Effector CD8-positive, alpha-beta T cell (primary cell): Measurements from ENCODE around the gene S100A3.
"Not testable (repeated sequence)": the region's sequence is repeated elsewhere in the genome, so short reads cannot be mapped to it uniquely, and the experiment has no call there.

Source experiments
- DNase-seq: peaks from one replicate; lab custom pipeline; 2025; lab: John Stamatoyannopoulos, UW

Gene S100A3

DNA sequence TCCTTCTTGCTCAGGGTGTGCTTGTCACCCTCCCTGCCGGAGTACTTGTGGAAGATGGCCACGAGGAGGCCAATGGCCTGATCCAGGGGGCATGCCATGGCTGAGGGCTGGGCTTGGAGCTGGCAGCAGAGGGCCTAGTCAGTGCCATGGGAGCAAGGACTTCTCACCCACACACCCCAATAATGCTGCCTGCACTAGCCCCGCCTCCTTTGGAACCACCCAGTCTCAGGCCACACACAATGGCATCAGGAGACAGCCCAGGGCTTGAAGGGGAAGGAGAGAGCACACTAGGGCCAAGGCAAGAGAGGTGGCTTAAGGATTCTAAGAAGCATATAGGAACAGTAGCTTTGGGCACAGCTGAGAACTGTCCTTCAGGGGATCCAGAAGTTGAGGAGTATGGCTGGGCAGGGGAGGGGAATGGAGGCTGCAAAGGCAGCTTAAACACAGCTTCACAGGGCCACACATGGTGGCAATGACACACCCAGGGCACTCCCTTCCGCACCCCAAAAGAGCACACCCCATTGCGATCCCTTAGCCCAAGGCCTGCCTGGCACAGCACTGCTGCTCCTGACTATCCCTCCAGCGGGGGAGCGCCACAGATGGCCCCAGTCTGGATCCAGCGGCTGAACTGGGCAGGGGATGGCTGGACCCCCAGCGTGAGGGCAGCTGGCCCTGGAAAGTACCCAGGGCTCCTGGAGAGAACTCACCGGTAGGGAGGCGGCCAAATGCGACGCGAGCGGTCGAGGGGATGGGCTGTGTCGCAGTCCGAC, 13.6 kb downstream of the S100A3 start, which contains the start of gene S100A6:
TSS of gene S100A6 (minus strand) at position 750 of the 770 bp plus-strand sequence. CDS start at position 98, 652 bp downstream.
- no peak for DNase-seq

DNA sequence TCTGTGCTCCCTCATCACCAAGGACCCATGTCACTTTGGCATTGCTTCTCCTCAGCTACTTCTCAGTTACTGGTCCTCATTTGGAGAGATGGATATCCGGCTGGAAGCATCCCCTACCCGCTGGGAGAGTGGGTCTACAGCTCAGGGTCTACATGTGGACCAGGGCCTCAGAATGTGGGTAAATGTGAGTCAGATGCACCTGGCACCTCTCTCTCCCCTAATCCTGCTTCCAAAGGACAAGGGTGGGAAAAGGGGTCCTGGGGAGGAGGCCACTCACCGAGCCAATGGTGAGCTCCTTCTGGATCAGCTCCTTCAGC, 14.2 kb downstream of the S100A3 start:
- DNase-seq: no peak

DNA sequence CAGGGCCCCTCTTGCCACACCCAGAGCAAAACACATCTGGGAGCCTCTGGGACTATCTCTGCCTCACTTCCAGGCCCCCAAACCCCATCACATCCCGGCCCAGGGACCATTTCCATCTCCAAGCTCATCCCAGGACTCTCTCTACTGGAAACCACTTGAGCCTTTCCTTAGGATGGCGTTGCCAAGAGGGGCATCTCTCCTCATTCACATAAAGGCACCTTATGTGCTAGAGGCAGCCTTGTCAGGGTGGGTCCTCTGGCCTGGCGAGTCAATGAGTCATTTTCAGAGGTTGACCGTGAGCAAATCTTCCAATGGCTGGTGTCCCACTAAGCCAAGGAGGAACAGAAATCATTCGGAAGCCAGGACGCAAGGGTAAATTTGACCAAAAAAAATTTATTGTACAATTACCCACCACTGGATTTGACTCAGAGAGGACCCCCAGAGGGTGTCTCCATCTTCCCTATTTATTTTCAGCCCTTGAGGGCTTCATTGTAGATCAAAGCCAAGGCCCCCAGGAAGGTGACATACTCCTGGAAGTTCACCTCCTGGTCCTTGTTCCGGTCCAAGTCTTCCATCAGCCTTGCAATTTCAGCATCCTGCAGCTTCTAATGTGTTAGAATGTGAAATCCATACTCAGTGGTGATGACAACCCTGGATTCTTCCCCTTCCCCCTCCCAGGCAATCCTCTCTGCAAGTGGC, 14.7 kb downstream of the S100A3 start:
- no peak for DNase-seq

DNA sequence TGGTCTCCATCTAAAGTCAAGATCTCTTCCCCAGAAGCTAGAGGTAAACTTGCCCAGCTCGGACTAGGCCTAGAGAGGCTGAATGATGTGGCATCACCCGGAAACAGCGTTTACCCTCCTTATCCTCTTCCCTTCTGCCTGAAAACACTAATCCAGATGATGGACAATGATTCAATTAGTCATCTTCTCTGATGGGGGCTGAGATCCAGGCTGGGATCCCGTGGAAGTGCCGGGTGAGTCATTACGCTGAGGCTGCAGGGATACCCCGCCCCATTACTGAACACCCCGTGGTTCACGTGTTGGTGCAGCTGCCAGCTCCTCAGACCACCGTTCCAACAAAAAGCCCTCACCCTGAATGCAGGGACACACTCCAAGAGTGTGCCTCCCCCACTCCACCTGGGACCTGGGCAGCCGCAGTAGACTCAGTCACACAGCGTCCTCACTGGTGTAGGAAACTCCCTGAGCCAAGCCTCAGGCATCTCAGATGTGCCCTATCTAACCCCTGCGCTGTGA, 15.3 kb downstream of the S100A3 start:
- no peak for DNase-seq

DNA sequence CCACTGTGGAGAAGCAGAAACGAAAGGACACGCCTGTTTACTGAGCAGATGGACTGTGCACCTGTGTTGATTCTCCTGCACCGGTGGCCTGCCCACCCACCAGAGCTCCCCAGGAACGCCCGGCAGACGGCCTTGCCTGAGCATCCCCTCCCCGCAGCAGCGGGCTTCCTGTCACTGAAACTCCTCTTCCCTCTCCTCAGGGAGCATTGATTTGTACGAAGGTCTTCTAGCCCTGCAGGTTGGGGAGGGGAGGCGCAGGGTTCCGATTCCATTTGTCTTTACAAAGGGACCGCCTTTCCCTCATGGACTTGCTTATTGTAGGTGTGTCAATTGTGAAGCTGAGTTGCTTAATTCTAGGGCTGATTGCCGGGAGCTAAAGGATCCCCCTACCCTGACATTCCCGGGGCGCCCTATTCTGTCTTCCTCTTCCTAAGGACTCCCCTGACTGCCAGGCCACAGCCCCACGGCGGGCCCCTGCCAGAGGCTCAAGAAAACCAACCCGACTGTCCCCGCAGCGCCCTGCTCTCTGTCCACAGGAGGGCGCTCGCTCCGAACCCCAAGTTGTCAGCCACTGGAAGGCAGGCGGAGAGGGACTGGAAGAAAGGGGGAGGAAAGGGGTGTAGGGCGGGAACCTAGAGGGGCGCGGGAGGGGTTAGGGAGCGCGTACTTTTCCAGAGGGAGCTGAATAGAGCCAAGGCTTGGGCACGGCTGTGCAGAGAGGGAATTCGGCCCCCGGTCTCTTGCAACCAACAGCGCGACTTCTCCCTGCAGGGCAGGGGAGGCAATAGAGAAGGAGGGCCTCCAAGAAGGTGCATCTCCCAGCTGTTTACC, 16.1 kb downstream of the S100A3 start:
- peak; percentile 66 for DNase-seq

DNA sequence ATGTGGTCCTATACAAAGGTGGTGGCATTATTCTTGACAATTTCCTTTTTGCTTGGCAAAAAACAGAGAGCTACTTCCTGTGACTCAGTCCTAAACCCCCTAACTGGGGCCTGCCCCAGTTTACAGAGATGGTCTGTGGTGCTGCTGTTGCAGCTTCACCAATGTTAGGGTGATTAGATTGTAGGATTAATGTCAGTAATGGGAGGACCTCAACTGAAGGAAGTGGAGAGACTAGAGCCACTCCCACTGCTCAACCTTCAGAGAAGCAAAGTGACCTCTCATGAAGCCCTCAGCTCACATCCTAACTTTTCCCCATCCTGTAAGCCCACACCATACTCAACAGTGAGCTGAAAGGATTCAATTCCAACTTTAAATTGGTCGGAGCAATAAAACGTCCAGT, 16.9 kb downstream of the S100A3 start:
- no peak for DNase-seq

DNA sequence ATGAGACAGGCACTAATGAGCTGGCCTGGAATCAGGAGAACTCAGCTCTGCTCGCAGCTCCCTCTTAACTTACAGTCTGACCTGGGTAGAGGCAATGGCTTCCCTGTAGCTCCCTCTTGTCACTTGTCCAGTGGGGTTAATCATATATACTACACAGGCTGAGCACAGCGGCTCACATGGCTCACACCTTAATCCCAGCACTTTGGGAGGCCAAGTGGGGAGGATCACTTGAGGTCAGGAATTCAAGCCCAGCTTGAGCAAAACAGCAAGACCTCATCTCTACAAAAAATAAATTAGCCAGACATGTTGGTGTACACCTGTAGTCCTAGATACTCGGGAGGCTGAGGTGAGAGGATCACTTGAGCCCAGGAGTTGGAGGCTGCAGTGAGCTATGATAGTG, 17.4 kb downstream of the S100A3 start:
- DNase-seq: no peak

DNA sequence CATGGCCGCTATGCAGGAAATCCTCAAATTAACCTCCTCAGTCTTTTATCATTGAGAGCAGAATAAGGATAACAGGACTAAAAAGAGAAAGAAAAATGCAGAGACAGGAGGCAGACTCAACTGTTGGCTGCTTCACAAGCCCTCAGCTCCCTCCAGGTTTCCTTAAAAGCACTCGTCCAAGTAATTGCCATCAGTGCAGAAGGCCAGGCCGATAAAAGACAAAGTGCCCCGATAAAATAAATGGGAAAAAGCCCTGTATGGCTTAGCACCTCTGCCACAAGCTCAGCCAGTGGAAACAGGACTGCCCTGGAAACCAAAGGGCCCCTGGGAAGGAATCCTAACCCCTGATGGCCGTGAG, 21.4 kb downstream of the S100A3 start:
- DNase-seq: no peak

DNA sequence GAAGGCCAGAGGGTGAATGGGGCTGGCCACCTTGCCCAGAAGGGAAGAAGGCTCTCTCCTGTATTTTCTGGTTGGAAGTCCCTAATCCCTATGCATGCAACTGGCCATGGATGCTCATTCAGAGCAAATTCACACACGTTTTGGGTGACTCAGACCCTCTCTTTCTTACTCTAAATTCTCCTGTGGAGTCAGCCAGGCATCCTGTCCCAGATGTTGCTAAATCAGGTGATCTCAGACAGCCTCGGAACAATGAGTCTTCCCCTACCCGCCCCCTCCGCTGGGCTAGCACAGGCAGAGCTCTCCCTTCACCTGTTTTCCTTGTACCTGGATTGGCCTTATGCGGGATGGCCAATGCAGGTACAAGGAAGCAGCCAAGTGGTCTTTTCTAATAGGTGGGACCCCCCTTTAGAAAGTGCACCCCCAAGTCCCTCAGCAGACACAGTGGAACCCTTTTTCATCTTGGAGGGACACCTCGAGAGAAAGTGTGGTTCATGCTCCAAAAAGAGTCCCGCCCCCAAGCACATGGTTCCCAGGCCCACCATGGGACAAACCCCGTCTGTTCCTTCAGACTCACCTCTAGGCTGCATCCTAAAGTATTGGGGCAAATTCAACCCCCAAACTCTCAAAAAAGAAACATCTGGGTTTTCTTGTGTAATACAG, 21.9 kb downstream of the S100A3 start:
- DNase-seq: no peak

DNA sequence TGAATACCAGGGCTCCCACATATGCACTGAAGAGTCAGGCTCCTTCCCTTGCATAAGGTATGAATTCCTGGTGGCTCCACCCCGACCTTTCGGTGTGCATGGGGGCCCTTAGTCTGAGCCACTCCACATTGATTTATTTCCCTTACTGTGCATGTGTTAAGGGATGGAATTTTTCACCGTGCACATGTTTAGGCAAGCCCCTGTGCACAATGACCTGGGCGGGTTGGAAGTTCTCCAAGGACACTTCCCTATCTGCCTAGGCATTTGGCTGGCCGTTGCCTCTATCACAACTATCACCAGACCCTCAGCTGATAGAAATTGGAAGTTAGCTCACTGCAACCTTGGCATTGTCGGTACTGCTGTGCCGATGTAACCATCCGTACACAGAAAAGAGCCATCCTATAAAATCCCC, 22.9 kb downstream of the S100A3 start:
- DNase-seq: no peak

DNA sequence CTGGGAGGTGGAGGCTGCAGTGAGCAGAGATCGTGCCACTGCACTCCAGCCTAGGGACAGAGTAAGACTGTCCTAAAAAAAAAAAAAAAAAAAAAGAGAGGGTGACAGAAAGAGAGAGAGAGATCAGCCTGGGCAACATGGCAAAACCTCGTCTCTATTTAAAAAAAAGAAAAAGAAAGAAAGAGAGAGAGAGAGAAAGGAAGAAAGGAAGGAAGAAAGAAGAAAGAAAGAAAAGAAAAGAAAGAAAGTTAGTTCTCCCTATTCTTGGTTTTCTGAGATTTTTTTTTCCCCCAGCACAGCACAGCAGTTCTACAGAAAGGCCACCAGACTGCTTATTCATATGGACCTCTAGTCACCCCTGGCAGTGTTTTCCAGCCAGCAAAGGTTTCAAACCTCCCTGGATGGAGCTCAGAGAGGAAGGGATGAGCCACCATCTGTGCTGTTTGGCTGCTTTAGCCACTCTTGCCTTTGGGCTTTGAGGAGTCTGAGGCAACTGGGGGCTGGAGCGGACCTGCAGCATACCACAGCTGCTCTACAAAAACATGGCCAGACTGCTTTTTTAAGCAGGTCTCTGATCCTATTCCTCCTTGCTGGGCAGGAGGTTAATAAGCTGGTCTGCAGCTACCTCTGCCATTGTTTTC, 23.9 kb downstream of the S100A3 start:
- DNase-seq: no peak

DNA sequence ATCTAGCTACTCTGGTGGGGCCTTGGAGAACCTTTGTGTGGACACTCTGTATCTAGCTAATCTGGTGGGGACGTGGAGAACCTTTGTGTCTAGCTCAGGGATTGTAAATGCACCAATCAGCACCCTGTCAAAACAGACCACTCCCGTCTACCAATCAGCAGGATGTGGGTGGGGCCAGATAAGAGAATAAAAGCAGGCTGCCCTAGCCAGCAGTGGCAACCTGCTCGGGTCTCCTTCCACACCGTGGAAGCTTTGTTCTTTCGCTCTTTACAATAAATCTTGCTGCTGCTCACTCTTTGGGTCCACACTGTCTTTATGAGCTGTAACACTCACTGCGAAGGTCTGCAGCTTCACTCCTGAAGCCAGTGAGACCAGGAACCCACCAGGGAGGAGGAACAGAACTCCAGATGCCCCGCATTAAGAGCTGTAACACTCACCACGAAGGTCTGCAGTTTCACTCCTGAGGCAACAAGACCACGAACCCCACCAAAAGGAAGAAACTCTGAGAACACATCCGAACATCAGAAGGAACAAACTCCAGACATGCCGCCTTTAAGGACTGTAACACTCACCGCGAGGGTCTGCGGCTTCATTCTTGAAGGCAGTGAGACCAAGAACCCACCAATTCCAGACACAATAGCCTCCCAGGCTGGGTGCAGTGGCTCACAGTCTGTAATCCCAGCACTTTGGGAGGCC, 26.6 kb downstream of the S100A3 start:
- not testable (repeated sequence) for DNase-seq

DNA sequence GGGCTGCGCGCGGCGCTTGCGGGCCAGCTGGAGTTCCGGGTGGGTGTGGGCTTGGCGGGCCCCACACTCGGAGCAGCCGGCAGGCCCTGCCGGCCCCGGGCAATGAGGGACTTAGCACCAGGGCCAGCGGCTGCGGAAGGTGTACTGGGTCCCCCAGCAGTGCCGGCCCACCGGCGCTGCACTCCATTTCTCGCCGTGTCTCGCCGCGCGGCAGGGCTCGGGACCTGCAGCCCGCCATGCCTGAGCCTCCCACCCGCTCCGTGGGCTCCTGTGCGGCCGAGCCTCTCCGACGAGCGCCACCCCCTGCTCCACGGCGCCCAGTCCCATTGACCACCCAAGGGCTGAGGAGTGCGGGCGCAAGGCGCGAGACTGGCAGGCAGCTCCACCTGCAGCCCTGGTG, 27.2 kb downstream of the S100A3 start:
- not testable (repeated sequence) for DNase-seq

DNA sequence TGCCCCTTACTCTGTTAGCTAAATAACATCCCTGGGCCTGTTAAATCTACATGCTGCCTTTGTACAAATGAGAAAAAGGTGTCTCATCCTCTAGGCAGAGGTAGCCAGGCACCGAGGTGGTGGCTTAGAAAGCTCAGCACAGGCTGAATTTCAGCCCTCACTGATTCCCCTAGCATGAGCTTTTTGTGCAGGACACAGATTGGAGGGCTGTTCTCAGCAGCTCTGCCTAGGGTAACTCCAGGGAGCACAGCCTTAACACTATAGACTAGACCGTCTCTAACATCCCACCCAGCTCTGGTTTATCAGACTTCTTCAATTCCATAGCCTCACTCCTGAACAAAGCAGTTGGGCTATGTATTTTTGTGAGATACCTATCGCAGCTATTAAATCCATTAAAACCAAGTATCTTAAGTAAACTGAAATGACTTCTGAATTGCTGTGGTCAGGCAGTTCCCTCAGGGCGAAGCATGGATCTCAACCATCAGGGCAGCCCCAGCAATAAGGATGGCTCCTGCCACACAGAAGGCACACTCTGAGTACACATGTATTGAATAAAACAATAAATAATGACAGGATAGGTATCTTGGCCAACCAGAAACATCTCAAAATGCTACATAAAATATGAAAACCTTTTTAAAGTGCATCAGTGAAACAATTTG, 28.1 kb downstream of the S100A3 start:
- no peak for DNase-seq

DNA sequence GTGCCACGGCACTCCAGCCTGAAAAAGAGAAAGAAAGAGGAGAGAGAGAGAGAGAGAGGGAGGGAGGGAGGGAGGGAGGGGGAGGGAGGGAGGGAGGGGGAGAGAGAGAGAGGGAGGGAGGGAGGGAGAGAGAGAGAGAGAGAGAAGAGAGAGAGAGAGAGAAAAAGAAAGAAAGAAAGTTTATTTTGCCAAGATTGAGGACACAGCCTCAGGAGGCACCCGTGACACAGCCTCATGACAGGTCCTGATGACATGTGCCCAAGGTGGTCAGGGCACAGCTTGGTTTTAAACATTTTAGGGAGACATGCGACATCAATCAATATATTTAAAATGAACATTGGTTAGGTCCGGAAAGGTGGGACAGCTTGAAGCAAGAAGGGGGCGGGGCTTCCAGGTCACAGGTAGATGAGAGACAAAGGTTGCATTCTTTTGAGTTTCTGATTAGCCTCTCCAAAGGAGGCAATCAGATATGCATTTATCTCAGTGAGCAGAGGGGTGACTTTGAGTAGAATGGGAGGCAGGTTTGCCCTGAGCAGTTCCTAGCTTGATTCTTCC, 28.8 kb downstream of the S100A3 start:
- DNase-seq: not testable (repeated sequence)

DNA sequence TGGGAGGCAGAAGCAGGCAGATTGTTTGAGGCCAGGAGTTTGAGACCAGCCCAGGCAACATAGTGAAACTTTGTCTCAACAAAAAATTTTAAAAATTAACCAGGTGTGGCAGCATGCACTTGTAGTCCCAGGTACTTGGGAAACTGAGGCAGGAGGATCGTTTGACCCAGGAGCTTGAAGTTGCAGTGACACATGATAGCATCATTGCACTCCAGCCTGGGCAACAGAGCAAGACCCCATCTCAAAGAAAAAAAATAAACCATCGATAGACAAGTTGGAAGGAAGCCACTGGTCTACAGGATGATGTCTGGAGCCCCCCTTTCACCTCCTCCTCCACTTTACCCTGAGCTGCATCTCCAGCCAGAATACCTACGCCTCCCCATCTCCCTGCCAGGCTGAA, 29.8 kb downstream of the S100A3 start:
- no peak for DNase-seq

DNA sequence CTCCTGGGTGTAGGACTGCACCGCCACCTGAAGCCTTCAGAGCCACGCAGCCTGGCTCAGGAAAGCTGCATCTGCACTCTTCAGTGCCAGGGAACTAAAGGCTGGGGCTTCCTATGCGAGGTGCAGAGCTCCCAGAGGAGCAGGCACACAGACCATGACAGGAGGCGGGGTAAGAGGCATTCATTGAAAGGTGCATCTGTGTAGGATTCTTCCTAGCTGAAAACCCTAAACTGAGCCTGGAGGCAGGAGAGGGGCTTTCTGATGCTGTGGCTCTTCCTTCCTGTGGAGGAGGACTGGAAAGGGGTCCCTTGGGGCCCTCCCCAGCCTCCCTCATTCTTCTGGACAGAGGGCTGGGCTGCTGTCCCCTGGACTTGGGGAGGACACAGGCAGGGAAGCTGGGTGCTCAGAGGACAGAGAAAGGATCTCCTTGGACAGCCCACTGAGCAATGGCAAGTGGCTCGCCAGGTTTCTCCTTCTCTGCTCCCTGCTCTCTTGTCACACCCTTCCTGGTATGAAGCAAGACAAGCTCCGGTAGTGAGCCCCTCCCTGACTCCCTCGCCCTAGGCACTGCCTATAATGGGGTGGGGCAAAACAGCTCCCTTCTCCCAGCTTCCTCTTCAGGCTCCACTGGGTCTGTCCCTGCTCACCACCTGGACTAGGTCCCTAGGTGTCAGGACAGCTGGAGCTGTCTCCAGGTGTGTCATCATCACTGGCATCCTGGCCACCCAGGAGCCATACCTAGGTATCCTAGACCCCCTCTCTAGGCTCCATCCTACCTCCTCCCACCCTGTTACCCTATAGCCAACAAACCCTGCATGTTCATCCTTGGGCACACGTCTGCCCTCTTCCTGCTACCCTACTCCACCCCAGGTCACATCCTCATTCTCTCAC, 33.3 kb downstream of the S100A3 start:
- DNase-seq: no peak

DNA sequence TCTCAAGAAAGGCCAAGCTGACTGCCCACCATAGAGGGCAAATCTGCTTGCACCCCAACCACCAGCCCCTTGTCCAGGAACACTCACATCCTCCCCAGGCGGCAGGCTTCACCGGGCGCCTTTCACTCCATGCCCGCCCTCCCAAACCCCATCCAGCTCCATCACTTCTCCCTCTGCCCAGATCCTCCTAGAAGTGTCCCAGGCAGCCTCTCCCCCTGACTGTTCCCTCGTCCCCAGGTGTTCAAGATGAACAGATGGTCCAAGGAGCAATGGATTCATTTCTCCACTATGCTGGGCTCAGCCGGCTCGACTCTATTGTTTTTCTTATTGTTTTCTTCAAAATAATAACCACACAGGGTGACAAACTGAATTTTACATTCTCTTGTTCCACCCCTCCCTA, 35.4 kb downstream of the S100A3 start:
- no peak for DNase-seq

DNA sequence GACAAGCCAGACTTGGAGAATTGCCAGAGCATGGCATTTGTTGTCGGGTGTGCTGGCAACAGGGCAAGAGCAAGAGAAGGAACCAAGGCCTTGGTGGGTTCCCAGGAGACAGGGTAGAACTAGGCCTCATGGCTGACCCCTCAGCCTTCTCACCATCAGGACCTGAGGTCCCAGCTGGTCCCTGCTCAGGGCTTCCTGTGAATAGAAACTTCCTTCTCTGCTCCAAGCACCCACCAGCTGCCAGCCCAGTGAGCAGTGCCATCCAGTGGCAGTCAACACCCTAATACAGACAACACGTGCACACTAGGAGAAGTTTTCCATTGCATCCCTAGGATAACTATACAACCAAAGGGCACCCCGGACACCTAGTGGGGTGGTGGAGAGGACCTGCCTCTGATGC, 36.0 kb downstream of the S100A3 start:
- DNase-seq: no peak
